Thymus (tissue), 11 donors: ENCODE results near the gene ANO10. TPM values are rescaled to one million over a fixed set of nuclear protein-coding genes. Genes with fewer than 3 reads are reported as not detected.

ENCODE experiments used
- DNase-seq, 9 donors: peaks; one replicate each; pipeline ENCODE4 v3.0.0-alpha.2; 2013; ENCODE audit warnings: low spot score in 9 of 9, low read depth in 6 of 9, missing footprints in 1 of 9
- H3K27ac ChIP-seq, 2 donors: one replicate each; pipeline ENCODE4 v1.5.1; 2013; ENCODE audit warnings: control low read depth in 1 of 2, low read depth in 1 of 2, low read length in 1 of 2, mild to moderate bottlenecking in 1 of 2, moderate library complexity in 1 of 2
- H3K27me3 ChIP-seq, 2 donors: one replicate each; pipeline ENCODE4 v1.5.1; 2013; ENCODE audit warnings: low read length in 1 of 2; ENCODE audit not compliant: control insufficient read depth in 2 of 2, insufficient read depth in 1 of 2
- H3K36me3 ChIP-seq, 2 donors: one replicate each; pipeline ENCODE4 v1.5.1; 2013; ENCODE audit warnings: low read length in 1 of 2, mild to moderate bottlenecking in 1 of 2, moderate library complexity in 1 of 2; ENCODE audit not compliant: control insufficient read depth in 2 of 2, insufficient read depth in 2 of 2
- H3K4me1 ChIP-seq, 2 donors: one replicate each; pipeline ENCODE4 v1.5.1; 2013; ENCODE audit warnings: low read length in 2 of 2; ENCODE audit not compliant: control insufficient read depth in 2 of 2, insufficient read depth in 2 of 2
- H3K4me3 ChIP-seq, 2 donors: one replicate each; pipeline ENCODE4 v1.5.1; 2013; ENCODE audit warnings: low read length in 2 of 2, control low read depth in 1 of 2, mild to moderate bottlenecking in 1 of 2
- H3K9me3 ChIP-seq, 2 donors: one replicate each; pipeline ENCODE4 v1.5.1; 2013; ENCODE audit warnings: low read length in 1 of 2, mild to moderate bottlenecking in 1 of 2; ENCODE audit not compliant: control insufficient read depth in 2 of 2, insufficient read depth in 1 of 2
- WGBS: extraction: QIAGEN DNeasy Blood & Tissue Kit; methylation state at CpG from one replicate; pipeline ENCODE4 v1.1.7; 2013; 5-methylcytosine and 5-hydroxymethylcytosine counted together
- polyA plus RNA-seq: library from polyadenylated mRNA; stranded (reverse); fragments of 200-250 nt; gene quantifications from one replicate; pipeline ENCODE4 v1.2.3, GENCODE V29; 2013
- total RNA-seq: library from RNA; stranded (reverse); fragments of 120-200 nt; gene quantifications from one replicate; pipeline ENCODE4 v1.2.4, GENCODE V29; 2013
- donor health status: healthy.

ANO10 gene
- total and polyA plus RNA-seq, 2 donors, result 5.2 to 8.7 TPM

DNA sequence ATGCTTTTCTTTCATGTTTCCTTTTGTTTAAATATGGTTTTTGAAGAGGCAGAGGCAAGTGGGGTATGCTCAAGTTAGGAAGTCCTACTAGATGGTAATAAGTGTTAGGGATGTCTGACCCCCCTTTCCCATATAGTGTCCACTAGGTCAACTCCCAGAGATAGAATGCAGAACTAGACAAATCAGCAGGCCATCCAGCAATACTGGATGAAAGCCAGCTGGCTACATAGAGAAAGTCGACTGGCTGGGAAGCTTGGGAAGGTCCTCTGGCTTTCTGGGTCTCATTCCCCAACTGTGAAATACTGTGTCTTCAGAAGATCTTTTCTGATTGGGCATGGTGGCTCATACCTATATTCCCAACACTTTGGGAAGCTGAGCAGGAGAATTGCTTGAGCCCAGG lies 221.6 kb downstream of the ANO10 start:
- DNase-seq, result no peak
- Histone ChIP-seq H3K9me3 (no peaks in the 10 kb centered on the region), H3K27ac (no peak overlapping the region), H3K36me3 (no peaks in the 10 kb centered on the region), H3K4me1 (no peaks in the 10 kb centered on the region), H3K27me3 (no peaks in the 10 kb centered on the region), H3K4me3 (no peak overlapping the region)
- 91% methylated on average over 1 of the region's 1 CpG for WGBS

DNA sequence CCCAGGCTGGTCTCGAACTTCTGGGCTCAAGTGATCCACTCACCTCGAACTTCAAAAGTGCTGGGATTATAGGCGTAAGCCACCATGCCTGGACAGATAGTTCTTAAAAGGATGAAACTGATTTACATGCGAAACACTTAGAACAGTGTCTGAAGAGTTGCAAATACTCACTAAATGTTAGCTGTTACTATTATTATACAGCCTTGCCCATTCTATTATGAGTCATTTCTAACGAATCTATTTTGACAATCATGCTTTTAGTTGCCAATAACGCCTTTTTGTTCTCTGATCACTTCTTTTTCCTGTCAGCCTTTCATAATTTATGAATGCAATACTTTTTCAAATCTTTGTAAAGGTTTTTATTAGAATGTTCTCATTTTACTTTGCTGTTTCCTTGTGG lies 222.8 kb downstream of the ANO10 start:
- Histone ChIP-seq H3K4me3 (no peak overlapping the region), H3K27ac (no peak overlapping the region), H3K27me3 (no peaks in the 10 kb centered on the region), H3K4me1 (no peaks in the 10 kb centered on the region), H3K36me3 (no peaks in the 10 kb centered on the region), H3K9me3 (no peaks in the 10 kb centered on the region)
- WGBS, result 97% methylated on average over 6 of the region's 6 CpGs
- DNase-seq, result no peak

DNA sequence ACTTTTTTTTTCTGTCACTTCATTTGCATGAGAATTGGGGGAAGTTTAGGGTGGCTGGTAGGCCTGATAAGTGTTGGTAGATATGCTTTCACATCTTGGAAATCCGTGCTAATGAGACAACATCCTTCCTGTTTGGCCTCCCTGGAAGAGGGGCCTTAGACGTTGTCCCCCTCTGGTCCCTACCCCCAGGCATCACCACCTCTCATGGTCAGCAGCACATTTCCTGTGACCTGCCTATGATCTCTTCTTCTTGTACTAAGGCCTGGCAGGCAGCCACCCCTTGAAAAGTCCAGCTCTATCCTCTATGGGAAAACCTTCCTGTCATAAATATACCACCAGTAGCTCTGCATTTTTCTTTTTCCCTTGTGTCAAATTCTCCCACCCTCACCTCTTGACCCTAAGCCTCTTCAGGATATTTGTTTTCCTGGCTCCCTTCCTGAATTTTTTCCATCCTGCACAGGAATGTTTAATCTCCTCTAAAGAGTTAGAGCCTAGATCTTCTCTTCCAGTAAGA lies 227.7 kb downstream of the ANO10 start:
- no peak for DNase-seq
- WGBS, result 27% methylated on average over 2 of the region's 2 CpGs
- H3K27ac ChIP-seq, result no peak overlapping the region

DNA sequence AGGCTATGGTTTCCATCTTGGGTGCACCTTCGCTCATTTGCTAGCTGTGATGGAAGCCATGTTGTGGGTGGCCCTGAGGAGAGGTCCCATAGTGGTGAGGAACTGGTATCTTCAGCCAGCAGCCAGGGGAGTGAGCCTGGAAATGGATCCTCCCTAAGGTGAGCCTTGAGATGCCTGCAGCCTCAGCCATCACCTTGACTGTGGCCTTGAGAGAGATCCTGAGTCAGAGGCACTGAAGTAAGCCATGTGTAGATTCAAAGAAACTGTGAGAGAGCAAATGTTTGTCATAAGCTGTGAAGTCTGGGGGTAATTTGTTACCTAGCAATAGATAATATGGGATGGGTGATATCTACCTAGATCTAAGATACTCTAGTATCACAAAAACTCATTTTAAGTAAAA lies 230.2 kb downstream of the ANO10 start:
- no peak for DNase-seq
- Histone ChIP-seq H3K27ac (no peak overlapping the region), H3K9me3 (peaks cover 0 to 3% of the 10 kb centered on the region in 2 donors), H3K4me3 (no peak overlapping the region), H3K4me1 (peaks cover 23 to 27% of the 10 kb centered on the region in 2 donors), H3K36me3 (no peaks in the 10 kb centered on the region), H3K27me3 (no peaks in the 10 kb centered on the region)
- 98% methylated on average over 1 of the region's 1 CpG for WGBS

More for the DNA sequence above, 227.7 kb downstream of the ANO10 start:
- Histone ChIP-seq H3K4me3 (no peak overlapping the region), H3K9me3 (no peaks in the 10 kb centered on the region), H3K36me3 (no peaks in the 10 kb centered on the region), H3K4me1 (peaks cover 11 to 15% of the 10 kb centered on the region in 2 donors), H3K27me3 (no peaks in the 10 kb centered on the region)

DNA sequence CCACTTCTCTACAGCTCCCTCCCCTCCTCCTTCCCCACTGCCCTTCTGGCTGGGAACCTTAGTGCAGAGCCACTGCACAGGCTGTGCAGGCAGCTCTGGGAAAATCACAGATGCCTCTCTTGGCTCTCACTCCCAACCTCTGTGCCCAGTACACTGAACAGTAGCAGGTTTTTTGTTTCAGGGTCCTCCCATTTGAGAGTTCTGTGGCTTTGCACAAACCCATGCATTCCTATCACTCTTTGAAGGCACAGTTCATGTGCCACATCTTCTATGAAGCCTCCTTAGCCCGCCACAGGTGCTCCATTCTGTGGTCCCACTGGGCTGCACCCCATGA lies 231.6 kb downstream of the ANO10 start:
- 48% methylated on average over 1 of the region's 1 CpG for WGBS

DNA sequence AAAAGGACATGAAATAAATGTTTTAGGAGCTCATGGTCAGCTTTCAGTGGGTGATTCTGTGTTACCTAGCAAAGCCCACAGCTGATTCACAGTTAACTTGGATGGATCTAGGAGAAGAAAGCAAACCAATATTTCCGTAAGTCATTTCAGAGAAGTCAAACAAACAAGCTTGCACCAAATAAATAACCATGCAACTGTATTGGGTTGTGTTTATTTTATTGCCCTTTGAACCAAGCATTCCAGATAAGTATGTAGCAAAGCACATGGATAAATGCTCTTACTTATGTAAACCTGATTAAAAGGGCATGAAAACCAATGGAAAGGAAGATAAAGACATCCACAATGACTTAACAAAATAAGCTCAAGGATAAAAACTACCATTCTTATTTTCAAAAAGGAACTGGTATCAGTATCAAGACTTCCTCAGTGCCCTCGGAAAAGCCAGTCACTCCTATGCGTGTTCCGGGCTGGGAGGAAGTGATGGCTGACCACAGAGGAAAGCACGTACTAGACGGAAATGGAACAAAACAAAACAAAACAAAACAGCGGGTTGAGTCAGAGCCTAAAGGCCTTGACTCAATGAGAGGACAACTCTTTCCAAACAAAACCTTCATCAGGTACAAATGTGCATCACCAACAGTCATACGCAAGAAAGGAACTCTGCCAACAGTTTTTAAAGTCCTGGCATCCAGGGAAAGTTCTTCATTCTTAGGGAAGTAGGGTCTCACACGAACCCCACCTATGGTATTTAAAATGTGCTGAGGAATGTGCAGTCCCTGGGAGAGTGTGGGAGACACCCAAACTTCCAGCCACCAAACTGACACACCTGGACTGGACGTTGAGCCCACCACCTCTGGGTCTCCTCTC lies 232.2 kb downstream of the ANO10 start:
- H3K27ac ChIP-seq, result peak overlapping the region; percentile 85
- no peaks in the 10 kb centered on the region for H3K27me3 ChIP-seq
- WGBS, result 37% methylated on average over 10 of the region's 10 CpGs
- H3K4me3 ChIP-seq, result no peak overlapping the region
- H3K9me3 ChIP-seq, result peaks cover 0 to 3% of the 10 kb centered on the region in 2 donors
- peak in 7 of 9 donors; percentile 36 to 83 (median 50) for DNase-seq
- H3K4me1 ChIP-seq, result peaks cover 23 to 27% of the 10 kb centered on the region in 2 donors
- H3K36me3 ChIP-seq, result no peaks in the 10 kb centered on the region

More for the DNA sequence above, 231.6 kb downstream of the ANO10 start:
- H3K9me3 ChIP-seq, result peaks cover 0 to 3% of the 10 kb centered on the region in 2 donors
- peak overlapping the region; percentile 85 for H3K27ac ChIP-seq
- no peaks in the 10 kb centered on the region for H3K27me3 ChIP-seq
- peaks cover 23 to 27% of the 10 kb centered on the region in 2 donors for H3K4me1 ChIP-seq
- H3K36me3 ChIP-seq, result no peaks in the 10 kb centered on the region
- DNase-seq, result peak in 3 of 9 donors; percentile 21 to 51 (median 22)
- no peak overlapping the region for H3K4me3 ChIP-seq

DNA sequence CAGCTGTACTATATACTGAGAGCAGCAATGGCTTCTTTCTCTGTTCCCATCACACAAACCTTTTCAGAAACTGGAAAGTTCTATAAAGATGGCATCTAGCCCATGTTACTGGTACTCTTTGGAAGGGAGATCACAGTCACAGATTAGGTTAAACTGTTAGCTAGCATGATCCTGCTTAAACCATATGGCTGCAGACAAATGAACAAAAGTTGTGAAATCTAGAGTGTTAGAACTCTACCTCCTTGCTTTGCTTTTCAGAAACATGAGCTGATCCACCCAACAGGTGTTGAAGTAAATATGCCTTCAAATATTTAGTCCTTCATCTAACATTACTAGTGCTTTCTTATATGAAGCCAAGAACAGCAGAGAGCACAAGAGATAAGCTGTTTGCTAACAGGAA lies 232.9 kb downstream of the ANO10 start:
- peaks cover 23 to 27% of the 10 kb centered on the region in 2 donors for H3K4me1 ChIP-seq
- no peaks in the 10 kb centered on the region for H3K27me3 ChIP-seq
- peak overlapping the region; percentile 56 to 85 for H3K27ac ChIP-seq
- peak in 3 of 9 donors; percentile 24 to 64 (median 29) for DNase-seq
- no peak overlapping the region for H3K4me3 ChIP-seq
- H3K9me3 ChIP-seq, result peaks cover 0 to 3% of the 10 kb centered on the region in 2 donors
- no peaks in the 10 kb centered on the region for H3K36me3 ChIP-seq

DNA sequence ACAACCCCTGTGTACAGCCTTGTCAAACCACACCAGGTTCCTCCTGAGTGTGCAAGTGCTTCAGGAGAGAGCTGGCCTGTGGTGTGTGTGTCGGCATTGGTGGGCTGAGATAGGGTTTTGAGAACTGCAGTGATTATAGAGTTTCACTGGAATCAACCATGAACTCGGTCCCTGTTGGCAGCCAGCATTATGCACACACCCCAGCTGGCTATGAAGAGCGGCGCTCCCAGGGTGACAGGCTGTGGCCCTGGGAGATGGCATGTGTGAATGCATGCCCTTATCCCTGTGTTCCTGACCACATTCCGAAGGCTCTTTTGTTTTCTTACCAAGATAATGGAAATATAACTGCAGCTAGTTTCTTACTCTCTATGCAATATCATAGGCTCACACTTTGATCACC lies 233.6 kb downstream of the ANO10 start:
- Histone ChIP-seq H3K36me3 (no peaks in the 10 kb centered on the region), H3K4me3 (no peak overlapping the region), H3K27ac (peak overlapping the region; percentile 46 to 85), H3K27me3 (no peaks in the 10 kb centered on the region), H3K9me3 (peaks cover 0 to 3% of the 10 kb centered on the region in 2 donors), H3K4me1 (peaks cover 23 to 27% of the 10 kb centered on the region in 2 donors)
- DNase-seq, result no peak
- WGBS, result 96% methylated on average over 5 of the region's 5 CpGs

DNA sequence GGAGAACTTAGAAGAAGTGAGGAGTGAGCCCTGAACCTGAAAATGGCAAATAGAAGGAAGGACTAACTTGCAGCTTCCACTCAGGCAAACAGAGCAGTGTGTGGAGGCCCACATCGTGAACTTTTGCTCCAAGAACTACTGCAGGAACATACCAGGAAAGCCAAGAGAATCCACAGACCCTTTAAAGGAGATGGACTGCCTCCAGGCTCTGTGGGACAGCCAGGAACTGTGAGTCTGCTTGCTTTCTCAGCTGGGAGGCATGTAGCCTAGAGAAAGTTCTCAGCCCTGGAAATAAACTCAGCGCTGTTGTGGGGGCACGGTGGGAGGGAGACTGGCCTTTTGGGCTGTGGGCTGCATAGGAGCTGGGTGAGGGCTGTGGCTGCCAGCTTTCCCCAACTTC lies 242.5 kb downstream of the ANO10 start:
- Histone ChIP-seq H3K27ac (no peak overlapping the region), H3K9me3 (no peaks in the 10 kb centered on the region), H3K4me1 (peaks cover 12 to 22% of the 10 kb centered on the region in 2 donors), H3K4me3 (no peak overlapping the region), H3K36me3 (no peaks in the 10 kb centered on the region), H3K27me3 (no peaks in the 10 kb centered on the region)
- 98% methylated on average over 3 of the region's 3 CpGs for WGBS
- no peak for DNase-seq
